HG03378 (cell line): ENCODE data around the gene ELMOD3.
"Not testable (repeated sequence)": the region's sequence is repeated elsewhere in the genome, so short reads cannot be mapped to it uniquely, and the experiment has no call there.

Experiments
- ATAC-seq: cut with Tn5 transposase; IDR thresholded peaks from one replicate; pipeline ENCODE4 v1.9.1; 2021; ENCODE audit warnings: mild to moderate bottlenecking, moderate library complexity; ENCODE audit not compliant: unreplicated experiment

ELMOD3 gene

DNA sequence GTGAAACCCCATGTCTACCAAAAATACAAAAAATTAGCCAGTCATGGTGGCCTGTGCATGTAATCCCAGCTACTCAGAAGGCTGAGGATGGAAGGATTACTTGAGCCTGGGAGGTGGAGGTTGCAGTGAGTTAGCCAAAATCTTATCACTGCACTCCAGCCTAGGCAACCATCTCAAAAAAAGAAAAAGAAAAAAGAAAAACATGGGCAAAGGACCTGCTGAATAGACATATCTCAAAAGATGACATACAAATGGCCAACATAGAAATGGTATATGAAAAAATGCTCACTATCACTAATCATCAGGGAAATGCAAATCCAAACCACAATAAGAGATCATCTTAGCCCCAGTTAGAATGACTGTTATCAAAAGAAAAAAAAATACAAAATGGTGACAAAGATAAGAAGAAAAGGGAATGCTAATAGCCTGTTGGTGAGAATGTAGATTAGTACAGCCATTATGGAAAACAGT, 25.4 kb upstream of the ELMOD3 start:
- no peak for ATAC-seq

DNA sequence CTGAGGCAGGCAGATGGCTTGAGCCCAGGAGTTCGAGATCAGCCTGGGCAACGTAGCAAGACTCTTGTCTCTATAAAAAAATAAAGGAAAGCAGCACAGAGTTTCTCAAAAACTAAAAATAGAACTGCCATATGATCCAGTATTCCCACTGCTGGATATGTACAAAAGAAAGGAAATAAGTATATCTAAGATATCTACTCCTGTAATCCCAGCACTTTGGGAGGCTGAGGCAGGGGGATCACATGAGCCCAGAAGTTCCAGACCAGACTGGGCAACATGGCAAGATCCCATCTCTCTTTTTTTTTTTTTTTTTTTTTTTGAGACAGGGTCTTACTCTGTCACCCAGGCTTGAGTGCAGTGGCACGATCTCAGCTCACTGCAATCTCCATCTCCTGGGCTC, 24.9 kb upstream of the ELMOD3 start:
- not testable (repeated sequence) for ATAC-seq

DNA sequence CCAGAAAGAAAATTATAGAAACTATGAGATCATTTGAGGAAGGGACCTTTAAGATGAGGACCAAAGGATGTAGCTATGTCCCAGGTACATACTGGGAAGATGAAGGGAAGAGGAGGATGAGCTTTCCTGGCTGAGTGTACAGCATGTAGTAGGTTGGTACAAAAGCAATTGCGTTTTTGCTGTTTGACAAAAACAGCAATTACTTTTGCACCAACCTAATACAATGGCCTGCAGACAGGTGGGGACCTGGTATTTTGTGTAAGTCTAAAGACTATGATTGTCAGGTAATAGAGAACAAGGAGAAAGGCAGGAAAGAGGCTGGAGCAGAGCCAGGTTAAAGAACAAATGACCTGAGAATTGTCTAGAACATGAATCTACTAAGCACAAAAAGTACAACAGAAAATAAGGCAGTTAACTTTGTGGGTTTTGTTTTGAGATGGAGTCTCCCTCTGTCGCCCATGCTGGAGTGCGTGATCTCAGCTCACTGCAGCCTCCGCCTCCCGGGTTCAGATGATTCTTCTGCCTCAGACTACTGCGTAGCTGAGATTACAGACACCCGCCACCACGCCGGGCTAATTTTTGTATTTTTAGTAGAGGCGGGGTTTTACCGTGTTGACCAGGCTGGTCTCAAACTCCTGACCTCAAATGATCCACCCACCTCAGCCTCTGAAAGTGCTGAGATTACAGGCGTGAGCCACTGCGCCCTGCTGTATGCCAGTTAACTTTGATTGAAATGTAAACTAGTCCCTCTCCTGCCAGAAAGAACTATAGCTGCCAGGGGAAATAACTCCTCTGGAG, 23.5 kb upstream of the ELMOD3 start:
- no peak for ATAC-seq

DNA sequence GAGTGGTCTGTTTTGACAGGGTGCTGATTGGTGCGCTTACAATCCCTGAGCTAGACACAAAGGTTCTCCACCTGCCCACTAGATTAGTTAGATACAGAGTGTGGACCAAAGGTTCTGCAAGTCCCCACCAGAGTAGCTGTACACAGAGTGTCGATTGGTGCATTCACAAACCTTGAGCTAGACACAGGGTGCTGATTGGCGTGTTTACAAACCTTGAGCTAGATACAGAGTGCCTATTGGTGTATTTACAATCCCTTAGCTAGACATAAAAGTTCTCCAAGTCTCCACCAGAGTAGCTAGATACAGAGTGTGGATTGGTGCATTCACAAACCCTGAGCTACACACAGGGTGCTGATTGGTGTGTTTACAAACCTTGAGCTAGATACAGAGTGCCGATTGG, 20.7 kb upstream of the ELMOD3 start:
- ATAC-seq: not testable (repeated sequence)

DNA sequence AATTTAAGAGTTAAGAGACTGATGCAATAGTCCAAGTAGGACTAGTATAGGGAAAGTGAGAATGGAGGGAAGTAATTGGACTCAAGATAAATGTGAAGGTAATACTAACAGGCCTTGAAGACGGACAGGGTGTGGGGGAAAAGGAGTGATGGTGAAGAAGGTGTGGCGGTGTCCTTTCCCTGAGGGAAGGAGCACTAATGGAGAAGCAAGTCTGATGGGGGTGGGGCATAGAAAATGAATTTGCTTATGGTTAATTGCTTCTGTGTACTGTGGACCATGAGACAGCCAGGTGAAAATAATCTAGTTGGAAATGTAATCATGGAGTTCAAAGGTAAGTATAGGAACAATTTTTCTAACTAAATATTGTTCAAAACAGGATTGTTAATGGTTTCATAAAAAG, 19.6 kb upstream of the ELMOD3 start:
- ATAC-seq: no peak

DNA sequence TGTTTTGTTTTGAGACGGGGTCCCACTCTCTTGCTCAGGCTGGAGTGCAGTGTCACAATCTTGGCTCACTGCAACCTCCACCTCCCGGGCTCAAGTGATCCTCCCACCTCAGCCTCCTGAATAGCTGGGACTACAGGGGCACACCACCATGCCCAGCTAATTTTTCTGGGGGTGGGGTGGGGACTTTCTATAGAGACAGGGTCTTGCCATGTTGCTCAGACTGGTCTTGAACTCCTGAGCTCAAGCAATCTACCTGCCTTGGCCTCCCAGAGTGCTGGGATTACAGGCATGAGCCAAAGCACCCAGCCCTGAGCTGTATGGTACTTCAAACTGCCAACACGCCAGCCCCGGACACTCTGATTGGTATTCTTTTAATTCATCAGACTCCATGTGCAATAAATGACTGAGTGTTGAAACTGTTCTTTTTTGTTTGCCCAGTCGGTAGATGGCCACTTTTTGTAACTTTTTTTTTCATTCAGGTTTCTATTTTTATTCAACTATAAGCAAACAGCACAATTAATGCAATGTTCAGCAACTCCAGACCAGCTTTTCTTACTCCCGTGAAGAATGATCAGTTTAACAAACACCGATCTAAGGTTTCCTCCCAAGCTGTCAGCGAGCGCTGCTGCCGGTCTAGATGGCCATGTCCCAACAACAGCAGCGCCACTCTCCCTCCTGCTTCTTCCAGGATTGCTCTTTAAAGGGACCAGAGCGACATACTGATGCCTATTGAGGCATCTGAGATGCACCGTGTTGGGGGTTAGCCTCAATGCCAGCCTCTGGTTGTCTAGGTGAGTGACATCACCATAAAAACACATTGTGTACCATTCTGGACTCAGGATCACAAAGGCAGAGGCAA, 14.3 kb upstream of the ELMOD3 start:
- no peak for ATAC-seq

DNA sequence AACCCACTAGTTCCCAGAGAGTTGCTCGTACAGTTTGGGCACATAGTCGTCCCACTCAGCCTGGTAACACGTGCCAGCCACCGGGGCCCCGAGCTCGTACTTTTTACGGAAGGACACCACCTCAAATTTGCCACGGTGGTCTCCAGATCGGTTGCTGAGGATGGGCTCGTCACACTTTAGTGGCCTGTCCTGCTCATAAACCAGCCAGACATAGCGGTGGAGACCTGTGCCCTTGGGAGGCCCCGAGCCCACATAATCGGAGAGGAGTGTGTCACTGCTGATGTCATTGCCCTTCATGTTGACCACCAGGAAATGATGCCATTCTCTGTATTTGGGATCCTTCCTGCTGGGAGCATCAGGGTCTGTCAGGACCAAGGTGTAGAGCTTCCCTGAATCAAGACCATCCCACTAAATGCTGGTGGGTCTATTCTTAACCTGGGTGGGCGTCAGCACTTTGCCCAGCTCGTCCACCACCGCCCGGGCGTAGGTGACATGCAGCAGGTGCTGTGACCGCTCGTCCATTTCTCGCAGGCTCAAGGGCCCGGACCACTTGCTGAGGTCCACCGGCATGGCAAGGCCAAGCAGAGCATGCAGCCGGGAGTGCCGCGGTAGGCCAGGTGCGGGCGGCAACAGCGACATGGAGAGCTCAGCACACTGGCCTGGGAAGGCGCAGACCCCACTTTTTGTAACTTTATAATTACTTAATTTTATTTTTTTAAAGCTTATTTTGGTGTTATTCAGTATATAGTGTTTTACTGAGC, 13.1 kb upstream of the ELMOD3 start:
- no peak for ATAC-seq

DNA sequence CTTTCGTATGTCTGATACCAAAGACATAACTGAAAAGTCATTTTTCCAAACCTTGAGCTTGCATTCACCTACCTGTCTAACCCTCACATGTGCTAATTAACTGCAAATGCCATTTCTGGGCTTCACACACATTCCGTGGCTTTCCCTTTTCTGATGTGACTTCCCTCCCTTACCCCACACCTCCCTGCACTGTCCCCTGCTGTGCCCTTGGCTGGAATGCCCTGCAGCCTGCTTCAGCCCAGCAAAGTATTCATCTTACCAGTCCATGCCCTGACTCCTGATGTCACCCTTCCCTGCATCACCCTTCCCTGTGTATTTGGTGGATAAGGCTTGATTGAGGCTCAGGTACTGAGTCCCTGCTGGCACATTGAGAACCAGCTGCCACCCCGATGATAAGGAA, 12.4 kb upstream of the ELMOD3 start:
- no peak for ATAC-seq

DNA sequence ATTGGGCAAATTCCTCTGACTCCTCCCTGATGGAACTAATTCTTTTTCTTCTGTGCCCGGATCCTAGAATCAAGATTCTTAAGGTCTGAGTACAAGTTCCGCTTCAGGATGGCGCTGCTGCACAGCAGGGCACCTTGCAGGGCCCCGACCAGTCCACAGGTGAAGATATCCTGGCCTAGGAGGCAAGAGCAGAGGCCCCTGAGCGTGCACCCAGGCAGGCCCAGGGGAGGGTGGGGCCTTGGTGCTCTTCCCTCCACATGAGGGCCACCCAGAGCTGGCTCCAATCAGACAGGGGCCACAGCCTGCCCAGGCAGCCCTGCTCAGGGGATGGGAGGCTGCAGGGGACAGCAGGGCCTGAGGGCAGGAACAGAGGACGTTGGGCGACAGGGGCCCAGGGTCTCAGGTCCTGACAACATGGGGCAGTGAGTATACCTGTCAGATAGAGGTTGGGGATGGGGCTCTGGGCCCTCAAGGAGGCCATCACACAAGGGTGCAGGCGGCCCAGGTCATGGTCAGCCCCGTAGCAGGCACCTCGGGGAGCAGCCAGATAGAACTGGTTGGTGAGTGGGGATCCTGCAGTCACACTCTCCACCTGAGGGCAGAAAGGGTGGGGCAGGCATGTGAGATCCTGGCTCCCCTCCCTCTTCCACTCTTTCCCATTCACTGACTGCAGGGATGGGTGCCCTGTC, 11.2 kb upstream of the ELMOD3 start:
- ATAC-seq: not testable (repeated sequence)

DNA sequence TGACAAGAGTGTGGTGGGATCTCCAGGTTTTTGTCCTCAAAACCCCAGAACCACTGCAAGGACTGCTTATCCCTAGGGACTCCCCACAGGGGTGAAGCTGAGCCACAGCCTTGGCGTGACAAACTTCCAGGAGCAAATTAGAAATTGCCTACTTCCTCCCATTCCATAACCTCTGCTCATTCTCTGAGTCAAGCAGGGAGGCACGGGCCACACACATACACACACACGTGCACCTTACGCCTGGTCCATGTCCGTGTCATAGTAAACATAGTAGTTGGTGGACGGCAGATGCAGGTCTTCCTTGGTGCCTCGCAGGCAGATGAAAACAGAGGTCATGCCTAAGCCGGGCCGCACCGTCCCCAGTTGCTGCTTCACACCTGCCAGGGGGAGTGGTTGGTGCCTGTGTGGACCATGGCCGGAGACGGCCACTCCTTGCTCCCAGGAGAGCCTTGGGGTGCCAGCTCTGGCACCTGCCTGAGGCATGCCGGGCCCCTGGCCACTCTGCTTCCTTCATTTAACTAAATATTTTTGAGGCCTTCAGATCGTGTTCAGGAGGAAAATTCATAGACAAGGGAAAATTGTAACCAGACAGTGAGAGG, 10.1 kb upstream of the ELMOD3 start:
- ATAC-seq: no peak

DNA sequence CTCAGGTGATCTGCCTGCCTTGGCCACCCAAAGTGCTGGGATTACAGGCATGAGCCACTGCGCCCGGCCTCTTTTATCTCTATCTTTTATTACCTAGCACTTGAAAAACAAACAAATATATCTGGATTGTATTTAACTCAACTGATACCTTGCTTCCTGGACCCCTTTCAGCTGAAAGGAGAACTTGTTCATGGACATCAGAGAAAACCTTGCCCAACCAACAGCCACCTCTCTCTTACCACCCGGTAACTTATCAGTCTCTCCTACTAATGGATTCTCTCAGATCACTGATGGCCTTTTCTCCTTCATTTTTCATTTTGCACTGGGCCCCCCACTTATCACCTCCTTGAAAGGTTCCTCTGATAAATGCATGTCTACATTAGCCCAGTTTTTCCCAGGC, 7.0 kb upstream of the ELMOD3 start:
- ATAC-seq: no peak

DNA sequence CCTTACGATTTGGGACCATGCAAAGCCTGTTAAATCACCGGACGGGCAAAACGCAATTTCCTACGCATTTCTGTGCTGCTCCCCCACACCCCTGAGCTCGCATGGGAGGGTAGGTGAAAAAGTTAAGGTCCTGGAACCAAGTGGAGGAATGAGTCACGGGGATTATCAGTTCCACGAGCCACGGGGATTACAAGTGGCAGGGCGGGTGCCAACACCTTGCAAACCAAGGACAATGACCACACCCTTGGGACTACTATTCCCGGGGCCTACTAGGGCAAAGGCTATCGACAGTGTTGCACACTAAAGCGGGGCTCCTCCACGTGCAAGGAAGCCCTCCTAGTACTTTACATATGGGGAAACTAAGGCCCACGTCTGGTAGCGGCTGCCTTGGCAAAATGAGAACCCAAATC, 688 bp upstream of the ELMOD3 start:
- peak; percentile 9 for ATAC-seq

DNA sequence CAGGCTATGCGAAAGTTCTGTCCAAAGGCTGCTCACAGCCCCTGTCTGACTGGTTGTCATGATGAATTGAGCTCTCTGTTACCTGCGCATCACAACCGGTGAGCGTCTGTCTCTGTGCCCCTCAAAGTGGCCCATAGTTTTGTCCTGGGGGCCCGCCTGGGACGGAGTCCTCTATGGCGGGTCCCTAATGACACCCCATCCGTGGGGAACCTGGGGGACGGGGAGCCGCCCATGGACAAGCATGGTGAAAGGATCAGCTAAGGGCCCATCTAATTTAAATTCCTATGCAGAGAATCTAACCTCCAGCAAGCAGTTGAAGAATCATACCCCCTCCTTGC, 473 bp downstream of the ELMOD3 start:
- peak; percentile 16 for ATAC-seq

DNA sequence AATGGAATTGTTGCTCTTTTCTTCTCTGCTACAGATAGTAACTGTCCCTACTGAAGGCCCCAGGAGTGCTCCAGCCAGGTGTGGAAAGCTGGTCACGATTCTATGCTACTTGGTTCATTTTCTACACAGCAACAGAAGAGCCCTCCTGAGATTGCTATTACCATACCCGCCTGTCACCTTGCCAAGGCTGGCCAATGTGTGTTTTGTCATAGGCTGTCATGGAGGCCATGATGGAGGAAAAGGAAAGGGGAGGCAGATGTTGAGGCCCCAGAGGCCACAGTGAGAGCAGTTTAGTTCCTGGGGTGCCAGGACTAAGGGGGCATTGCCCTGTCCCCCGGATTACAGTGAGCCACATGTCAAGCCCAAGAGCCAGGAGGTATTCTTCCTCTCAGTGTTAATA, 952 bp downstream of the ELMOD3 start:
- no peak for ATAC-seq

DNA sequence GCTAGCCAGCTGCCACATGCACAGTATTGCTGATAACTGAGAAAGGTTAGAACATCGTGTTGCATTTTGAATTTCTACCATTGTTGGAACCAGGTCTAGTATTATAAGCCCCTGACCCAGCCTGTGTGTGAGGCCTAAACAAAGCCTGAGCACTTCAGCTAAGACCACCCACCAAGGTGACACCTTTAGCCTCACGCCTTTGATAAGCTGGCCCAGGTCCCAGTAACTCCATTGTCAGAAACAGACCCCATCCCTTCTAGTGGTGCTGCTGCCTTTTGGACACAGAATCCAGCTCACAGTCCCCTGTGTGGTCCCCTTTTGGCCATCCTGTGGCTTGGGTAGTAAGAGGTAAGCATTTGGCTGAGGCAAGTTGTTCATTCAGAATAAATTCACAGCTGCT, 1.6 kb downstream of the ELMOD3 start:
- ATAC-seq: no peak

DNA sequence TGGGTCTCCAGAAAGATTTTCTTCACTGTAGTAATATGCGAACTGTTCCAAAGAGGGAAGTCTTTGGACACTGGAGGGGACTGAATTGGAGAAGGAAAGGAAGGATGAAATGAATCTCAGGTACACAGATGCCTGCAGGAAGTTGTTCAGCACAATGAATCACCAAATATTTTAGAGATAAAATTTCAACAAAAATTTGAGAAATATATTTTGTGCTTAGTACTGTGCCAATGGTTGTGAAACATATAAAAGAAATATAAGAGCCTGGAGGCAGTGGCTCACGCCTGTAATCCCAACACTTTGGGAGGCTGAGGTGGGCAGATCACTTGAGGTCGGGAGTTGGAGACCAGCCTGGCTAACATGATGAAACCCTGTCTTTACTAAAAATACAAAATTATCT, 3.2 kb downstream of the ELMOD3 start:
- no peak for ATAC-seq

DNA sequence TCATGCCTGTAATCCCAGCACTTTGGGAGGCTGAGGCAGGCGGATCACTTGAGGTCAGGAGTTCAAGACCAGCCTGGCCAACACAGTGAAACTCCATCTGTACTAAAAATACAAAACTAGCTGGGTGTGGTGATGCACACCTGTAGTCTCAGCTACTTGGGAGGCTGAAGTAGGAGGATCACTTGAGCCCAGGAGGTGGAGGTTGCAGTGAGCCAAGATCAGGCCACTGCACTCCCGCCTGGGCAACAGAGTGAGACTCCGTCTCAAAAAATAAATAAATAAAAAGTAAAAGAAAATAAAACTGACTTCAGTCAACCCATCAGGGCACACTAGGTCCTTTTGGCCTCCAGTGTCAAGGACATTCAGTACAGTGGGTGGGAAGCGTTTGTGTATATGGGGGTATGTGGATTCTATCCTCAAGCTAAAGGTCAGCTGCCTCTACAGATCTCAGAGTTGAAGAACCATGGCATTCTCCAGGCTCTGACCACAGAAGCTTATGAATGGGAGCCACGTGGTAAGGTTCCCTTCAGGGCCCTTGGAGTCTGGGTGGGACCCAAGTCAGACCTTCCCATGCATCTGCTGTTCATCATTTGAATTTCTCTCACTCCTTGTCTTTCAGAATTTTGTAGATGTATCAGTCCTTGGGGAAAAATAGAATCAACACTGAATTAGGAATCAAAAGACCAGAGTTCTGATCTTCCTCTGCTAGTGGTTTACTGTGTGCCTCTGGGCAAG, 8.3 kb downstream of the ELMOD3 start:
- ATAC-seq: not testable (repeated sequence)

DNA sequence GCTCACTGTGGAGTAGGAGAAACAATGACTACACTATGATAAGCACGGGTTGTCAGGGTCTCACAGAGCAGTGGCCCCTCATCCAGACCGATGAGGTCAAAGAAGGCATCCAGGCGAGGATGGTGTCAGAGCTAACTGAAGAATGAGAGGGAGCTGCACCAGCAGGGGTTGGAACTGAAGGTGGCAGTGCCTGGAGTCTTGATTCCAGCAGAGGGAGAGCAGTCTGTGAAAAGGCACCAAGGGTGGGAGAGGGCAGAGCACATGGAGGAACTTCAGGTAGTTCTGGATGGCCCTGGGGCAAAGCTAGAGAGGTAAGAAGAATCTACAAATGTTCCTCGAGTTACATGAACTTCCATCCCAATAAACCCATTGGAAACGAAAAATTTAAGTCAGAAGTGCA, 12.6 kb downstream of the ELMOD3 start:
- ATAC-seq: no peak

DNA sequence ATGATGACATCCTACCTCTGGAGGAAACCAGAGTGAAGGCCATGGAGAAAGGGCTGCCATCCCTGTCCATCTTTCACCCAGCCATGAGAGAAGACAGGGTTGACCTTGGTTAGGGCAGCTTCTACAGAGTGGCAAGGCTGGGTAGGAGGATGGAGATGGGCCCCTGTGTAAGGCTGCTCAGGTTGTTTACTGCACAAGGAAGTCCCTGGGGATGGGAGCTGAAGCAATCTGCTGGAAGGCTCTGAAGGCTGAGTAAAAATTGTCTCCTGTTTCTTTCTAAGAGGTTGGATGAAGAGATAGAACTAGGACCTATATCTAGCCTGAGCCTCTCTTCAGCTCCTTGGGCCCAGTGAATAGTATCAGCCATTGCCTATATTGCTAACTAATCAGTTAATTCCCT, 14.4 kb downstream of the ELMOD3 start:
- no peak for ATAC-seq

DNA sequence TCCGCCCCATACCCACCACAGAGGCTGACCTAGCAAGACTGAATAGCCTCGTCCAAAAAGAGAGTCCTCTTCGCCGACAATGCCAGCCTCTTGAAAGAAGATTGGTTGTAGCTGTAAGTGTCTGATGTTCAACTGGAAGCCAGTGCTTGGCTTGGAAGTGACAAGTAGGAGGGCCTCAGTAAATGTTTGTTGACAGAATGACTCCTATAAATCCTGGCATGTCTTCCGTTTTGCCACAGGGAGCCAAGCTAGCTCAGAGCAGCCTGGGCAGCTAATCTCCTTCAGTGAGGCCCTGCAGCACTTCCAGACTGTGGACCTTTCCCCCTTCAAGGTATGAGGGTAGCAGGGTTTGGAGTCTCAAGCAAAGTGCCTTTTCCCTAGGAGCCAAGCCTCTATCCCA, 14.9 kb downstream of the ELMOD3 start:
- ATAC-seq: no peak
